ENCODE results near the gene OR12D1.

The OR12D1 gene

DNA sequence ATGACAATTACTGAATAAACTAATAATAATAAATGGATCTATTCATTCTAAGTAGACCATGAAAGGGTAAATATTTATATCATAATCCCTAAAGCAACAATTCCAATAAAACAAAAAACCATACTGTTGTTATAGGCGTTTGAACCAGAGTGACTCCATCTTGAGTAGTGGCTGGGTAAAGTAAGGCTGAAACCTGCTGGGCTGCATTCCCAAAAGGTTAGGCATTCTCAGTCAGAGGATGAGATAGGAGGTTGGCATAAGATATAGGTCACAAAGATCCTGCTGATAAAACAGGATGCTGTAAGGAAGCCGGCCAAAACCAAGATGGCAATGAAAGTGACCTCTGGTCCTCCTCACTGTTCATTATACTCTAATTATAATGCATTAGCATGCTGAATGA lies 50.6 kb downstream of the OR12D1 start:
- no peak for DNase-seq (ENCODE audit: low read depth in 2 of 2, low spot score in 1 of 2)

DNA sequence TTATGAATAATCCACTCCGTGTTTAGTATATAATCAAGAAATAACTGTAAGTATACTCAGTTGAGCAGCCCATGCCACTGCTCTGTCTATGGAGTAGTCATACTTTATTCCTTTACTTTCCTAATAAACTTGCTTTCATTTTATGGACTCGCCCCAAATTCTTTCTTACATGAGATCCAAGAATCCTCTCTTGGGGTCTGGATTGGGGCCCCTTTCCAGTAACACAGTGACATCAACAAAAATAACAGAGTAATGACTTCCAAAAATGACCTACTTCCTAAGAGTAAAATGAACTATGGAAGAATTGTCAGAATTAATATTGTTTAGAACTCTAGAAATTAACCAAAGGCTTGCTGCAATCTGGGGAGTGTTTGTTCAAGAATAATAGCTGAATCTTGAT lies 51.1 kb downstream of the OR12D1 start:
- DNase-seq (ENCODE audit: low read depth in 2 of 2, low spot score in 1 of 2) = no peak

DNA sequence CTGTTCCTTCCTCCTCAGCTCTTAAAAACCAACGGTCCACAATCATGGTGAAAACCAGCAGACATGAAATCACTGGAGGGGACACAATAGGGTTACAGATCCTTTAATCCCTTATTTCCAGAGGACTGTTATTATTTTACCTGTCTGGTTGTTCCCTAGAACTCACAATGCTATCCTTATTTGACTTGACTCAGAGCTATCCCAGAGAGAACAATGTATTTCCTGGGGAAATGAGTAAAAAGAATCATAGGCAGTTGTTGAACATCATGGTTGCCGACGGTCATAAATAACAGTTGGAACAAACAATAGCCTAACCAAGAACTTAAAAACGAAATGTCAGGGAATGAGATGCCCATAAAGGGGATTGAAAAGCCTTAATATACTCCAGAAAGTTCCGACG lies 51.5 kb downstream of the OR12D1 start:
- no peak for DNase-seq (ENCODE audit: low read depth in 2 of 2, low spot score in 1 of 2)

Measured in stimulated activated CD8-positive, alpha-beta memory T cell treated with anti-CD3 and anti-CD28 coated beads, Interleukin-4, amount 100 ng/mL, for 4 hours (primary cell).